Karpas-422 (cell line): ENCODE results near the gene OR2B6. TPM values are rescaled to one million over a fixed set of nuclear protein-coding genes. Genes with fewer than 3 reads are reported as not detected.
"Not testable (repeated sequence)": the region's sequence is repeated elsewhere in the genome, so short reads cannot be mapped to it uniquely, and the experiment has no call there.

Experiments
- DNase-seq: peaks from one replicate; pipeline ENCODE4 v3.0.0-alpha.2; 2015
- H2AFZ ChIP-seq: fragments of 200-600 bp; sonication (generic); 2 replicates; pipeline ENCODE4 v1.6.1; 2014; ENCODE audit warnings: antibody characterized with exemption, low read length, mixed read lengths
- H3K27ac ChIP-seq: fragments of 200-600 bp; sonication (generic); 2 replicates; pipeline ENCODE4 v1.5.1; 2014; ENCODE audit warnings: mild to moderate bottlenecking, low read length, moderate library complexity
- H3K27me3 ChIP-seq: fragments of 200-600 bp; sonication (generic); 2 replicates; pipeline ENCODE4 v1.6.1; 2014; ENCODE audit warnings: low read length, mixed read lengths
- H3K36me3 ChIP-seq: fragments of 200-600 bp; sonication (generic); 2 replicates; pipeline ENCODE4 v1.6.1; 2014; ENCODE audit warnings: low read length, mixed read lengths; ENCODE audit not compliant: insufficient read depth
- H3K4me1 ChIP-seq: fragments of 200-600 bp; sonication (generic); 2 replicates; pipeline ENCODE4 v1.6.1; 2014; ENCODE audit warnings: mild to moderate bottlenecking, low read length, mixed read lengths
- H3K4me2 ChIP-seq: fragments of 200-600 bp; sonication (generic); 2 replicates; pipeline ENCODE4 v1.6.1; 2014; ENCODE audit warnings: low read length, low read depth, mild to moderate bottlenecking; ENCODE audit not compliant: poor library complexity, severe bottlenecking
- H3K4me3 ChIP-seq: fragments of 200-600 bp; sonication (generic); 2 replicates; pipeline ENCODE4 v1.5.1; 2014; ENCODE audit warnings: mild to moderate bottlenecking, antibody characterized with exemption, low read length, mixed read lengths
- H3K79me2 ChIP-seq: fragments of 200-600 bp; sonication (generic); 2 replicates; pipeline ENCODE4 v1.6.1; 2014; ENCODE audit warnings: mild to moderate bottlenecking, low read length, mixed read lengths
- H3K9ac ChIP-seq: fragments of 200-600 bp; sonication (generic); 2 replicates; pipeline ENCODE4 v1.6.0; 2014; ENCODE audit warnings: low read length
- H3K9me2 ChIP-seq: fragments of 200-600 bp; sonication (generic), shearing (Covaris generic); replicated peaks from 2 replicates; pipeline ENCODE4 v1.6.0; 2014; ENCODE audit warnings: mild to moderate bottlenecking, low read length, moderate library complexity; ENCODE audit not compliant: insufficient read depth
- H3K9me3 ChIP-seq: fragments of 300-700, 200-600 bp; sonication (generic); 2 replicates; pipeline ENCODE4 v1.6.1; 2014; ENCODE audit warnings: low read length, mixed read lengths
- H4K20me1 ChIP-seq: fragments of 200-600 bp; sonication (generic); 2 replicates; pipeline ENCODE4 v1.6.1; 2014; ENCODE audit warnings: mild to moderate bottlenecking, antibody characterized with exemption, low read length, low read depth; ENCODE audit not compliant: insufficient read depth
- total RNA-seq: library from RNA; depleted of rRNA; stranded (reverse); fragments of >200 nt; shearing (Covaris generic); gene quantifications from 2 replicates; pipeline ENCODE4 v1.2.3, GENCODE V29; 2014; ENCODE audit warnings: low replicate concordance

OR2B6 gene
- total RNA-seq, 1 experiment from 2014 or later: not detected

- H3K36me3 ChIP-seq, H3K9me2 ChIP-seq, H3K27ac ChIP-seq, H3K4me3 ChIP-seq, H3K79me2 ChIP-seq, H3K9ac ChIP-seq, H3K4me1 ChIP-seq, H4K20me1 ChIP-seq, H3K4me2 ChIP-seq, H3K27me3 ChIP-seq, DNase-seq, H2AFZ ChIP-seq, H3K9me3 ChIP-seq: not testable (repeated sequence)
Observed at GRCh38 chr6:27943072-27943471, 14.0 kb upstream of the OR2B6 start.

- Histone ChIP-seq H2AFZ (no peak overlapping the region), H3K4me2 (no peak overlapping the region), H3K9ac (no peak overlapping the region), H3K9me2 (no peaks in the 10 kb centered on the region), H3K36me3 (no peaks in the 10 kb centered on the region), H3K27ac (no peak overlapping the region), H3K79me2 (no peaks in the 10 kb centered on the region), H3K9me3 (no peaks in the 10 kb centered on the region), H3K4me3 (no peak overlapping the region), H3K27me3 (no peaks in the 10 kb centered on the region), H3K4me1 (no peaks in the 10 kb centered on the region), H4K20me1 (no peaks in the 10 kb centered on the region)
- no peak for DNase-seq
Observed at GRCh38 chr6:27948237-27948636, 8.8 kb upstream of the OR2B6 start.

- Histone ChIP-seq H3K9me2 (no peaks in the 10 kb centered on the region), H3K4me2 (no peak overlapping the region), H3K4me1 (no peaks in the 10 kb centered on the region), H2AFZ (no peak overlapping the region), H3K27ac (no peak overlapping the region), H3K79me2 (no peaks in the 10 kb centered on the region), H3K9me3 (no peaks in the 10 kb centered on the region), H3K27me3 (no peaks in the 10 kb centered on the region), H3K9ac (no peak overlapping the region), H4K20me1 (no peaks in the 10 kb centered on the region), H3K4me3 (no peak overlapping the region), H3K36me3 (no peaks in the 10 kb centered on the region)
- no peak for DNase-seq
Observed at GRCh38 chr6:27951040-27951439, 6.0 kb upstream of the OR2B6 start.

- DNase-seq: no peak
- Histone ChIP-seq H3K4me2 (no peak overlapping the region), H3K79me2 (no peaks in the 10 kb centered on the region), H3K9me3 (no peaks in the 10 kb centered on the region), H3K9ac (no peak overlapping the region), H2AFZ (no peak overlapping the region), H3K27me3 (no peaks in the 10 kb centered on the region), H4K20me1 (no peaks in the 10 kb centered on the region), H3K27ac (no peak overlapping the region), H3K4me1 (no peaks in the 10 kb centered on the region), H3K36me3 (no peaks in the 10 kb centered on the region), H3K4me3 (no peak overlapping the region), H3K9me2 (no peaks in the 10 kb centered on the region)
Observed at GRCh38 chr6:27957516-27957915, 475 bp downstream of the OR2B6 start.

- no peak overlapping the region for H3K9ac ChIP-seq
- no peaks in the 10 kb centered on the region for H3K9me3 ChIP-seq
- no peaks in the 10 kb centered on the region for H4K20me1 ChIP-seq
- no peaks in the 10 kb centered on the region for H3K9me2 ChIP-seq
- H3K4me3 ChIP-seq: no peak overlapping the region
- no peaks in the 10 kb centered on the region for H3K79me2 ChIP-seq
- no peak overlapping the region for H3K4me2 ChIP-seq
- no peak overlapping the region for H3K27ac ChIP-seq
- H3K36me3 ChIP-seq: no peaks in the 10 kb centered on the region
- no peak for DNase-seq
- H3K4me1 ChIP-seq: no peaks in the 10 kb centered on the region
- no peaks in the 10 kb centered on the region for H3K27me3 ChIP-seq
- no peak overlapping the region for H2AFZ ChIP-seq
Observed at GRCh38 chr6:27962506-27962905, 5.5 kb downstream of the OR2B6 start.

GRCh38 chr6:27966044-27966443 lies 9.0 kb downstream of the OR2B6 start:
- H3K9me2 ChIP-seq: no peaks in the 10 kb centered on the region
- no peaks in the 10 kb centered on the region for H3K79me2 ChIP-seq
- H3K4me3 ChIP-seq: no peak overlapping the region
- H3K4me1 ChIP-seq: no peaks in the 10 kb centered on the region
- no peak overlapping the region for H3K4me2 ChIP-seq
- no peaks in the 10 kb centered on the region for H3K27me3 ChIP-seq
- no peak overlapping the region for H2AFZ ChIP-seq
- no peak overlapping the region for H3K27ac ChIP-seq
- H3K9me3 ChIP-seq: no peaks in the 10 kb centered on the region
- no peaks in the 10 kb centered on the region for H4K20me1 ChIP-seq
- no peaks in the 10 kb centered on the region for H3K36me3 ChIP-seq
- no peak overlapping the region for H3K9ac ChIP-seq
- no peak for DNase-seq

- H3K79me2 ChIP-seq: no peaks in the 10 kb centered on the region
- no peak overlapping the region for H3K4me3 ChIP-seq
- no peaks in the 10 kb centered on the region for H3K4me1 ChIP-seq
- H3K9ac ChIP-seq: no peak overlapping the region
- no peak overlapping the region for H3K27ac ChIP-seq
- no peaks in the 10 kb centered on the region for H3K27me3 ChIP-seq
- no peak overlapping the region for H2AFZ ChIP-seq
- H3K9me3 ChIP-seq: no peaks in the 10 kb centered on the region
- H3K4me2 ChIP-seq: no peak overlapping the region
- no peaks in the 10 kb centered on the region for H4K20me1 ChIP-seq
- H3K36me3 ChIP-seq: no peaks in the 10 kb centered on the region
- H3K9me2 ChIP-seq: no peaks in the 10 kb centered on the region
- no peak for DNase-seq
Observed at GRCh38 chr6:27966816-27967426, 9.9 kb downstream of the OR2B6 start.

- H3K4me2 ChIP-seq: no peak overlapping the region
- no peak overlapping the region for H2AFZ ChIP-seq
- no peaks in the 10 kb centered on the region for H4K20me1 ChIP-seq
- no peaks in the 10 kb centered on the region for H3K9me2 ChIP-seq
- no peak for DNase-seq
- no peak overlapping the region for H3K9ac ChIP-seq
- H3K27ac ChIP-seq: no peak overlapping the region
- no peaks in the 10 kb centered on the region for H3K9me3 ChIP-seq
- no peaks in the 10 kb centered on the region for H3K27me3 ChIP-seq
- H3K4me3 ChIP-seq: no peak overlapping the region
- H3K36me3 ChIP-seq: no peaks in the 10 kb centered on the region
- H3K4me1 ChIP-seq: no peaks in the 10 kb centered on the region
- no peaks in the 10 kb centered on the region for H3K79me2 ChIP-seq
Observed at GRCh38 chr6:27970444-27970843, 13.4 kb downstream of the OR2B6 start.

- Histone ChIP-seq H3K27me3 (no peaks in the 10 kb centered on the region), H3K9me2 (no peaks in the 10 kb centered on the region)
Observed at GRCh38 chr6:27972750-27973149, 15.7 kb downstream of the OR2B6 start.

More at GRCh38 chr6:27972750-27973149, 15.7 kb downstream of the OR2B6 start:
- DNase-seq: no peak
- H3K79me2 ChIP-seq: no peaks in the 10 kb centered on the region
- no peaks in the 10 kb centered on the region for H4K20me1 ChIP-seq
- no peaks in the 10 kb centered on the region for H3K36me3 ChIP-seq
- H2AFZ ChIP-seq: no peak overlapping the region
- H3K4me1 ChIP-seq: no peaks in the 10 kb centered on the region
- no peak overlapping the region for H3K4me2 ChIP-seq
- H3K9me3 ChIP-seq: no peaks in the 10 kb centered on the region
- H3K9ac ChIP-seq: no peak overlapping the region
- no peak overlapping the region for H3K27ac ChIP-seq
- no peak overlapping the region for H3K4me3 ChIP-seq
